ENCODE results near the gene ACTN3. TPM values are rescaled to one million over a fixed set of nuclear protein-coding genes. Genes with fewer than 3 reads are reported as not detected.

The ACTN3 gene
- total and polyA plus RNA-seq, 2 experiments from 2014 or later = 6.3 to 7.3 TPM

DNA sequence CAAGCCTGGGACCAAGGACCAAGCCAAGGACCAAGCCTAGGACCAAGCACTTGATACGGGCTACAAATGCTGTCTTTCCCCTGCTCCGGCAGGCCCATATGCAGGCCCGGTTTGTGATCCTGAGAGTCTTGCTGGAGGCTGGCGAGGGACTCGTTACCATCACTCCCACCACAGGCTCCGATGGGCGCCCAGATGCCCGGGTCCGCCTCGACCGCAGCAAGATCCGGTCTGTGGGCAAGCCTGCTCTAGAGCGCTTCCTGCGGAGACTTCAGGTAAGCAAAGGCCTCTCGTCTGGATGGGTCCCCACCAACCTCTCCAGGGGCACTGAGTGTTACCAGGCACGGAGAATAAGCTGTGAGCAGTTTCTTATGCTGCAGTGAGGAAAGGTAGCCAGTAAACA lies 49.5 kb upstream of the ACTN3 start (continued):
- TF ChIP-seq, protein P1, sequence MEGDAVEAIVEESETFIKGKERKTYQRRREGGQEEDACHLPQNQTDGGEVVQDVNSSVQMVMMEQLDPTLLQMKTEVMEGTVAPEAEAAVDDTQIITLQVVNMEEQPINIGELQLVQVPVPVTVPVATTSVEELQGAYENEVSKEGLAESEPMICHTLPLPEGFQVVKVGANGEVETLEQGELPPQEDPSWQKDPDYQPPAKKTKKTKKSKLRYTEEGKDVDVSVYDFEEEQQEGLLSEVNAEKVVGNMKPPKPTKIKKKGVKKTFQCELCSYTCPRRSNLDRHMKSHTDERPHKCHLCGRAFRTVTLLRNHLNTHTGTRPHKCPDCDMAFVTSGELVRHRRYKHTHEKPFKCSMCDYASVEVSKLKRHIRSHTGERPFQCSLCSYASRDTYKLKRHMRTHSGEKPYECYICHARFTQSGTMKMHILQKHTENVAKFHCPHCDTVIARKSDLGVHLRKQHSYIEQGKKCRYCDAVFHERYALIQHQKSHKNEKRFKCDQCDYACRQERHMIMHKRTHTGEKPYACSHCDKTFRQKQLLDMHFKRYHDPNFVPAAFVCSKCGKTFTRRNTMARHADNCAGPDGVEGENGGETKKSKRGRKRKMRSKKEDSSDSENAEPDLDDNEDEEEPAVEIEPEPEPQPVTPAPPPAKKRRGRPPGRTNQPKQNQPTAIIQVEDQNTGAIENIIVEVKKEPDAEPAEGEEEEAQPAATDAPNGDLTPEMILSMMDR (conservative IDR thresholded peaks at IDR 0.05; ENCODE audit: low read depth in 2 of 2) = no peak

DNA sequence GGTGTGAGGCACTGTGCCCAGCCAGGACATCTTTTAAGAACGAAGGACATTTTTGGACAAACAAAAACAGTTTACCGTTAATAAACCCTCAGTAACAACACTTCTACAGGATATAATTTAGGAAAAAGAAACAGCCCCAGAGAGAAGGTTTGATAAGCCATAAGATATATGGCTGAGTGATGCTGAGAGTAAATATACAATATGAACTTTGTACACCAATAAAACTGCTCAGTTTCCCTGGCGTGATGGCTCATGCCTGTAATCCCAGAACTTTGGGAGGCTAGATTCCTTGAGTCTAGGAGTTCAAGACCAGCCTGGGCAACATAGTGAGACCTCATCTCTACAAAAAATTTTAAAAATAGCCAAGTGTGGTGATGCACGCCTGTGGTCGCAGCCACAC lies 48.2 kb upstream of the ACTN3 start:
- Mint-ChIP-seq H3K4me1 (peaks cover 2% of the 10 kb centered on the region; the same call in 1 of the 3 replicates), H3K27ac (no peak overlapping the region), H3K9me3 (no peaks in the 10 kb centered on the region), H3K4me3 (no peak overlapping the region), H3K27me3 (ENCODE audit: insufficient read depth, low read depth, poor library complexity) (peaks cover 2% of the 10 kb centered on the region), H3K36me3 (ENCODE audit: low read depth) (peaks cover 33% of the 10 kb centered on the region; the same call in 2 of the 3 replicates)
- Histone ChIP-seq H3K27ac (ENCODE audit: low read depth) (no peak overlapping the region), H3K4me2 (no peak overlapping the region), H3K4me1 (ENCODE audit: insufficient read depth) (no peaks in the 10 kb centered on the region), H3F3A (replicated peaks; ENCODE audit: low read depth) (0 out of 2 replicates have a peak, but pooled peaks cover 5% of the 10 kb centered on the region), H3K79me2 (replicated peaks; ENCODE audit: insufficient read depth) (no peaks in the 10 kb centered on the region), H3K4me3 (no peak overlapping the region), H4K20me1 (replicated peaks; ENCODE audit: insufficient read depth) (no peaks in the 10 kb centered on the region; the same call in 1 of the 2 replicates), H3K36me3 (ENCODE audit: insufficient read depth) (peaks cover 7% of the 10 kb centered on the region; the same call in 1 of the 2 replicates), H3K9me2 (ENCODE audit: insufficient read depth) (no peaks in the 10 kb centered on the region), H3K27me3 (ENCODE audit: insufficient read depth) (no peaks in the 10 kb centered on the region), H2AFZ (no peak overlapping the region)
- ATAC-seq = no peak
- DNase-seq (ENCODE audit: low spot score) = no peak
- TF ChIP-seq, protein P1 (conservative IDR thresholded peaks at IDR 0.05; ENCODE audit: low read depth in 2 of 2) = no peak
- TF ChIP-seq POLR2AphosphoS5 (IDR thresholded peaks at IDR 0.05; ENCODE audit: low read depth) = no peak
- TF ChIP-seq STAT1 (IDR thresholded peaks at IDR 0.05; ENCODE audit: unreplicated experiment) = no peak
- no peak for TF ChIP-seq NANOG (IDR thresholded peaks at IDR 0.05; ENCODE audit: borderline replicate concordance)
- no peak for TF ChIP-seq JUNB (IDR thresholded peaks at IDR 0.05; ENCODE audit: unreplicated experiment)
- TF ChIP-seq EZH2 (IDR thresholded peaks at IDR 0.05; ENCODE audit: low read depth, unreplicated experiment) = no peak
- TF ChIP-seq ZNF331 (CRISPR knock-in tag; IDR thresholded peaks at IDR 0.05; ENCODE audit: low read depth) = no peak
- TF ChIP-seq ZNF114 (CRISPR knock-in tag; IDR thresholded peaks at IDR 0.05) = no peak
- TF ChIP-seq, protein P2, sequence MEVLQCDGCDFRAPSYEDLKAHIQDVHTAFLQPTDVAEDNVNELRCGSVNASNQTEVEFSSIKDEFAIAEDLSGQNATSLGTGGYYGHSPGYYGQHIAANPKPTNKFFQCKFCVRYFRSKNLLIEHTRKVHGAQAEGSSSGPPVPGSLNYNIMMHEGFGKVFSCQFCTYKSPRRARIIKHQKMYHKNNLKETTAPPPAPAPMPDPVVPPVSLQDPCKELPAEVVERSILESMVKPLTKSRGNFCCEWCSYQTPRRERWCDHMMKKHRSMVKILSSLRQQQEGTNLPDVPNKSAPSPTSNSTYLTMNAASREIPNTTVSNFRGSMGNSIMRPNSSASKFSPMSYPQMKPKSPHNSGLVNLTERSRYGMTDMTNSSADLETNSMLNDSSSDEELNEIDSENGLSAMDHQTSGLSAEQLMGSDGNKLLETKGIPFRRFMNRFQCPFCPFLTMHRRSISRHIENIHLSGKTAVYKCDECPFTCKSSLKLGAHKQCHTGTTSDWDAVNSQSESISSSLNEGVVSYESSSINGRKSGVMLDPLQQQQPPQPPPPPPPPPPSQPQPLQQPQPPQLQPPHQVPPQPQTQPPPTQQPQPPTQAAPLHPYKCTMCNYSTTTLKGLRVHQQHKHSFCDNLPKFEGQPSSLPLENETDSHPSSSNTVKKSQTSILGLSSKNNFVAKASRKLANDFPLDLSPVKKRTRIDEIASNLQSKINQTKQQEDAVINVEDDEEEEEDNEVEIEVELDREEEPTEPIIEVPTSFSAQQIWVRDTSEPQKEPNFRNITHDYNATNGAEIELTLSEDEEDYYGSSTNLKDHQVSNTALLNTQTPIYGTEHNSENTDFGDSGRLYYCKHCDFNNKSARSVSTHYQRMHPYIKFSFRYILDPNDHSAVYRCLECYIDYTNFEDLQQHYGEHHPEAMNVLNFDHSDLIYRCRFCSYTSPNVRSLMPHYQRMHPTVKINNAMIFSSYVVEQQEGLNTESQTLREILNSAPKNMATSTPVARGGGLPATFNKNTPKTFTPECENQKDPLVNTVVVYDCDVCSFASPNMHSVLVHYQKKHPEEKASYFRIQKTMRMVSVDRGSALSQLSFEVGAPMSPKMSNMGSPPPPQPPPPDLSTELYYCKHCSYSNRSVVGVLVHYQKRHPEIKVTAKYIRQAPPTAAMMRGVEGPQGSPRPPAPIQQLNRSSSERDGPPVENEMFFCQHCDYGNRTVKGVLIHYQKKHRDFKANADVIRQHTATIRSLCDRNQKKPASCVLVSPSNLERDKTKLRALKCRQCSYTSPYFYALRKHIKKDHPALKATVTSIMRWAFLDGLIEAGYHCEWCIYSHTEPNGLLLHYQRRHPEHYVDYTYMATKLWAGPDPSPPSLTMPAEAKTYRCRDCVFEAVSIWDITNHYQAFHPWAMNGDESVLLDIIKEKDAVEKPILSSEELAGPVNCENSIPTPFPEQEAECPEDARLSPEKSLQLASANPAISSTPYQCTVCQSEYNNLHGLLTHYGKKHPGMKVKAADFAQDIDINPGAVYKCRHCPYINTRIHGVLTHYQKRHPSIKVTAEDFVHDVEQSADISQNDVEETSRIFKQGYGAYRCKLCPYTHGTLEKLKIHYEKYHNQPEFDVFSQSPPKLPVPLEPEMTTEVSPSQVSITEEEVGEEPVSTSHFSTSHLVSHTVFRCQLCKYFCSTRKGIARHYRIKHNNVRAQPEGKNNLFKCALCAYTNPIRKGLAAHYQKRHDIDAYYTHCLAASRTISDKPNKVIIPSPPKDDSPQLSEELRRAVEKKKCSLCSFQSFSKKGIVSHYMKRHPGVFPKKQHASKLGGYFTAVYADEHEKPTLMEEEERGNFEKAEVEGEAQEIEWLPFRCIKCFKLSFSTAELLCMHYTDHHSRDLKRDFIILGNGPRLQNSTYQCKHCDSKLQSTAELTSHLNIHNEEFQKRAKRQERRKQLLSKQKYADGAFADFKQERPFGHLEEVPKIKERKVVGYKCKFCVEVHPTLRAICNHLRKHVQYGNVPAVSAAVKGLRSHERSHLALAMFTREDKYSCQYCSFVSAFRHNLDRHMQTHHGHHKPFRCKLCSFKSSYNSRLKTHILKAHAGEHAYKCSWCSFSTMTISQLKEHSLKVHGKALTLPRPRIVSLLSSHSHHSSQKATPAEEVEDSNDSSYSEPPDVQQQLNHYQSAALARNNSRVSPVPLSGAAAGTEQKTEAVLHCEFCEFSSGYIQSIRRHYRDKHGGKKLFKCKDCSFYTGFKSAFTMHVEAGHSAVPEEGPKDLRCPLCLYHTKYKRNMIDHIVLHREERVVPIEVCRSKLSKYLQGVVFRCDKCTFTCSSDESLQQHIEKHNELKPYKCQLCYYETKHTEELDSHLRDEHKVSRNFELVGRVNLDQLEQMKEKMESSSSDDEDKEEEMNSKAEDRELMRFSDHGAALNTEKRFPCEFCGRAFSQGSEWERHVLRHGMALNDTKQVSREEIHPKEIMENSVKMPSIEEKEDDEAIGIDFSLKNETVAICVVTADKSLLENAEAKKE (CRISPR knock-in tag; IDR thresholded peaks at IDR 0.05) = no peak
- no peak for TF ChIP-seq CREB1 (CRISPR knock-in tag; IDR thresholded peaks at IDR 0.05; ENCODE audit: low read depth)
- TF ChIP-seq, protein P3, sequence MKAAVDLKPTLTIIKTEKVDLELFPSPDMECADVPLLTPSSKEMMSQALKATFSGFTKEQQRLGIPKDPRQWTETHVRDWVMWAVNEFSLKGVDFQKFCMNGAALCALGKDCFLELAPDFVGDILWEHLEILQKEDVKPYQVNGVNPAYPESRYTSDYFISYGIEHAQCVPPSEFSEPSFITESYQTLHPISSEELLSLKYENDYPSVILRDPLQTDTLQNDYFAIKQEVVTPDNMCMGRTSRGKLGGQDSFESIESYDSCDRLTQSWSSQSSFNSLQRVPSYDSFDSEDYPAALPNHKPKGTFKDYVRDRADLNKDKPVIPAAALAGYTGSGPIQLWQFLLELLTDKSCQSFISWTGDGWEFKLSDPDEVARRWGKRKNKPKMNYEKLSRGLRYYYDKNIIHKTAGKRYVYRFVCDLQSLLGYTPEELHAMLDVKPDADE (IDR thresholded peaks at IDR 0.05) = no peak
- no peak for TF ChIP-seq EZH2phosphoT487 (IDR thresholded peaks at IDR 0.05; ENCODE audit: unreplicated experiment)

Measured in GM23338 (cell line).